IPS-18c (cell line): Measurements from ENCODE around the gene TENM4.

Experiments
- H3K4me3 ChIP-seq: 2 replicates; pipeline ENCODE4 v1.7.0; 2013; ENCODE audit warnings: low read depth, mild to moderate bottlenecking, low read length, moderate library complexity; ENCODE audit not compliant: insufficient read depth
- H3K9me3 ChIP-seq: one replicate; pipeline ENCODE4 v1.6.1; 2013; ENCODE audit warnings: mild to moderate bottlenecking, low read length, moderate library complexity; ENCODE audit not compliant: control insufficient read depth, insufficient read depth

Gene TENM4

GRCh38 chr11:78797559-78797958, 643.3 kb downstream of the TENM4 start:
- no peaks in the 10 kb centered on the region for H3K9me3 ChIP-seq
- no peak overlapping the region for H3K4me3 ChIP-seq

- Histone ChIP-seq H3K4me3 (no peak overlapping the region), H3K9me3 (no peaks in the 10 kb centered on the region)
Observed at GRCh38 chr11:78796956-78797355, 643.9 kb downstream of the TENM4 start.

- H3K9me3 ChIP-seq, result no peaks in the 10 kb centered on the region
Observed at GRCh38 chr11:78795621-78796261, 645.1 kb downstream of the TENM4 start.

GRCh38 chr11:78791964-78792363, 648.9 kb downstream of the TENM4 start:
- H3K9me3 ChIP-seq, result no peaks in the 10 kb centered on the region
- H3K4me3 ChIP-seq, result no peak overlapping the region

More at GRCh38 chr11:78795621-78796261, 645.1 kb downstream of the TENM4 start:
- no peak overlapping the region for H3K4me3 ChIP-seq

- no peak overlapping the region for H3K4me3 ChIP-seq
- H3K9me3 ChIP-seq, result no peaks in the 10 kb centered on the region
Observed at GRCh38 chr11:78791254-78791653, 649.6 kb downstream of the TENM4 start.

- Histone ChIP-seq H3K4me3 (no peak overlapping the region), H3K9me3 (no peaks in the 10 kb centered on the region)
Observed at GRCh38 chr11:78790784-78791183, 650.0 kb downstream of the TENM4 start.

GRCh38 chr11:78789375-78789774, 651.5 kb downstream of the TENM4 start:
- Histone ChIP-seq H3K4me3 (no peak overlapping the region), H3K9me3 (peaks cover 3% of the 10 kb centered on the region)

- Histone ChIP-seq H3K4me3 (no peak overlapping the region), H3K9me3 (peaks cover 4% of the 10 kb centered on the region)
Observed at GRCh38 chr11:78788533-78788932, 652.3 kb downstream of the TENM4 start.

GRCh38 chr11:78787696-78788095, 653.1 kb downstream of the TENM4 start:
- Histone ChIP-seq H3K9me3 (peaks cover 4% of the 10 kb centered on the region), H3K4me3 (no peak overlapping the region)

GRCh38 chr11:78786746-78787145, 654.1 kb downstream of the TENM4 start:
- Histone ChIP-seq H3K9me3 (peaks cover 4% of the 10 kb centered on the region), H3K4me3 (no peak overlapping the region)

GRCh38 chr11:78786086-78786485, 654.7 kb downstream of the TENM4 start:
- no peak overlapping the region for H3K4me3 ChIP-seq

GRCh38 chr11:78784321-78785061, 656.3 kb downstream of the TENM4 start:
- Histone ChIP-seq H3K4me3 (no peak overlapping the region), H3K9me3 (peaks cover 4% of the 10 kb centered on the region)

More at GRCh38 chr11:78786086-78786485, 654.7 kb downstream of the TENM4 start:
- H3K9me3 ChIP-seq, result peaks cover 4% of the 10 kb centered on the region

GRCh38 chr11:78783846-78784245, 657.0 kb downstream of the TENM4 start:
- Histone ChIP-seq H3K9me3 (peaks cover 4% of the 10 kb centered on the region), H3K4me3 (no peak overlapping the region)

- no peak overlapping the region for H3K4me3 ChIP-seq
- H3K9me3 ChIP-seq, result peaks cover 4% of the 10 kb centered on the region
Observed at GRCh38 chr11:78783301-78783700, 657.5 kb downstream of the TENM4 start.

GRCh38 chr11:78782725-78783124, 658.1 kb downstream of the TENM4 start:
- Histone ChIP-seq H3K9me3 (peaks cover 4% of the 10 kb centered on the region), H3K4me3 (no peak overlapping the region)

GRCh38 chr11:78780889-78781288, 659.9 kb downstream of the TENM4 start:
- Histone ChIP-seq H3K9me3 (peaks cover 4% of the 10 kb centered on the region), H3K4me3 (no peak overlapping the region)

- H3K9me3 ChIP-seq, result no peaks in the 10 kb centered on the region
- H3K4me3 ChIP-seq, result no peak overlapping the region
Observed at GRCh38 chr11:78773492-78773891, 667.3 kb downstream of the TENM4 start.

GRCh38 chr11:78773077-78773476, 667.8 kb downstream of the TENM4 start:
- H3K4me3 ChIP-seq, result no peak overlapping the region
- no peaks in the 10 kb centered on the region for H3K9me3 ChIP-seq
